ENCODE results near the gene PDE8A. TPM values are rescaled to one million over a fixed set of nuclear protein-coding genes. Genes with fewer than 3 reads are reported as not detected.
"Not testable (repeated sequence)": the region's sequence is repeated elsewhere in the genome, so short reads cannot be mapped to it uniquely, and the experiment has no call there.

Gene PDE8A
- polyA plus RNA-seq, 1 donor = 25.4 TPM

- DNase-seq = no peak
Observed at GRCh38 chr15:85179700-85180099, 198.0 kb downstream of the PDE8A start.

DNA sequence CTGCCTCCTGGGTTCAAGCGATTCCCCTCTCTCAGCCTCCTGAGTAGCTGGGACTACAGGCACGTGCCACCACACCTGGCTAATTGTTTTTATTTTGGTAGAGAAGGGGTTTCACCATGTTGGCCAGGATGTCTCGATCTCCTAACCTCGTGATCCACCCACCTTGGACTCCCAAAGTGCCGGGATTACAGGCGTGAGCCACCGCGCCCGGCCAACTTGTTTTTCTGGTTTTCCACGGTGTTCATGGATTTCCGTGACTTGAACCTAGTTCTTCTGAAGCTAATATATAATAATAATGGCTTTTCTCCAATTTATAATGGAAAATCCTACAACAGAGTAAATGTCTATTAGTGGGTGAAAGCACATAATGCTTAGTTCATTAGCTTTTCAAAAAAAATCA, 203.7 kb downstream of the PDE8A start:
- DNase-seq = not testable (repeated sequence)

DNA sequence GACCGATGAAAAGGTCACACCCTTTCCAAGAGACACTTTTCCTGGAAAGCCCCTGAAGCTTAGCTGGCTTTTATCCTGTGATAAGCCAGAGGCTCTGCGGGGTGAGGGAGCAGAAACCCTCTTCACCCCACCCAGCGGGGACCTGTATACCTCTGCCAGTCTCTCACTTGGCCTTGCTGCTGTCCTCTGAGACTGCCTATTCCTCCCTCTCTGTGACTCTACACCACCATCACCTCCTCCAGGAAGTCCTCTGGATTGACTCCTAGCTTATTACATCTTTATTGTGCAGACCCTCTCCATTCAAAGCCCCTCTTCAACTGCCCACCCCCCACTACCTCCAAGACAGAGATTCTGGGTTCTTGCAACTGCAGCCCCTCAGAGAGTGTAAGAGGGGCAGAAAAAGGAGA, 206.5 kb downstream of the PDE8A start:
- DNase-seq = not testable (repeated sequence)

Other genes with a start within 250 kb of the PDE8A start
- gene ZNF592, start 233.3 kb upstream of the PDE8A start, polyA plus RNA-seq (ENCODE audit: insufficient read length) = 26.1 TPM
- 106 TPM for gene ALPK3, start 164.5 kb upstream of the PDE8A start, polyA plus RNA-seq (ENCODE audit: insufficient read length)
- 0.32 TPM for gene SLC28A1, start 97.2 kb upstream of the PDE8A start, polyA plus RNA-seq (ENCODE audit: insufficient read length)